A549 (cell line): ENCODE results near the gene CRACDL.

ENCODE experiments used
- CHD4 ChIP-seq: fragments of 200-600 bp; sonication (generic); IDR thresholded peaks from 2 replicates; pipeline ENCODE4 v1.6.1; 2016; ENCODE audit warnings: antibody characterized with exemption, mild to moderate bottlenecking, borderline replicate concordance
- CTCF ChIP-seq: fragments of >200 bp; sonication (Bioruptor Twin); formaldehyde crosslinking; IDR thresholded peaks from 3 replicates; pipeline ENCODE4 v1.5.1; 2016
- EHMT2 ChIP-seq: fragments of 200-600 bp; sonication (generic); IDR thresholded peaks from 2 replicates; pipeline ENCODE4 v1.6.1; 2016; ENCODE audit warnings: antibody characterized with exemption, low read depth, mild to moderate bottlenecking, moderate library complexity
- ELK1 ChIP-seq: fragments of 150-350 bp; IDR thresholded peaks from 2 replicates; pipeline ENCODE4 v1.6.1; 2014; ENCODE audit warnings: low read depth, mild to moderate bottlenecking, low read length
- EP300 ChIP-seq, 2 experiments: fragments of >200 bp; sonication (Bioruptor Twin); formaldehyde crosslinking; IDR thresholded peaks; 2 replicates in 1 of 2; 3 replicates in 1 of 2; pipeline ENCODE4 v1.6.1; 2016 to 2017
- FOSL2 ChIP-seq, 2 experiments: fragments of 450-650 bp in 1 of 2; fragments of >200 bp in 1 of 2; sonication (Bioruptor Twin) in 1 of 2; formaldehyde crosslinking; IDR thresholded peaks; 2 replicates each; pipeline versions ENCODE4 v1.5.0 to v1.6.1; 2016 to 2020; ENCODE audit warnings: mild to moderate bottlenecking in 1 of 2, moderate library complexity in 1 of 2
- JUN ChIP-seq, 2 experiments: fragments of >200 bp; sonication (Bioruptor Twin); formaldehyde crosslinking; IDR thresholded peaks; 2 replicates in 1 of 2; 3 replicates in 1 of 2; pipeline ENCODE4 v1.6.1; 2016 to 2017
- POLR2A ChIP-seq: IDR thresholded peaks from 2 replicates; pipeline ENCODE4 v1.6.1; 2012; ENCODE audit warnings: mild to moderate bottlenecking, low read length
- POLR2AphosphoS2 ChIP-seq: conservative IDR thresholded peaks from 2 replicates; pipeline ENCODE4 v1.6.1; 2012; ENCODE audit warnings: low read length, improper control_type of control experiment, inconsistent platforms
- RAD21 ChIP-seq, 2 experiments: fragments of >200 bp in 1 of 2; sonication (Bioruptor Twin) in 1 of 2; formaldehyde crosslinking in 1 of 2; IDR thresholded peaks in 1 of 2; conservative IDR thresholded peaks in 1 of 2; 2 replicates in 1 of 2; 3 replicates in 1 of 2; pipeline ENCODE4 v1.6.1; 2012 to 2018; ENCODE audit warnings: inconsistent platforms in 1 of 2
- REST ChIP-seq: fragments of 200-600 bp; sonication (generic); IDR thresholded peaks from 2 replicates; pipeline ENCODE4 v1.6.1; 2016; ENCODE audit warnings: antibody characterized with exemption, mild to moderate bottlenecking, moderate library complexity
- RFX5 ChIP-seq: fragments of 450-650 bp; IDR thresholded peaks from 2 replicates; pipeline ENCODE4 v1.7.1; 2014; ENCODE audit warnings: antibody characterized with exemption, mild to moderate bottlenecking, moderate library complexity
- SREBF2 ChIP-seq: fragments of 450-650 bp; IDR thresholded peaks from 2 replicates; pipeline ENCODE4 v1.6.1; 2014; ENCODE audit warnings: mild to moderate bottlenecking, moderate library complexity
- TF ChIP-seq, protein P1 (sequence below): fragments of 450-650 bp; IDR thresholded peaks from 2 replicates; pipeline ENCODE4 v1.6.1; 2014; ENCODE audit warnings: antibody characterized with exemption

DNA sequence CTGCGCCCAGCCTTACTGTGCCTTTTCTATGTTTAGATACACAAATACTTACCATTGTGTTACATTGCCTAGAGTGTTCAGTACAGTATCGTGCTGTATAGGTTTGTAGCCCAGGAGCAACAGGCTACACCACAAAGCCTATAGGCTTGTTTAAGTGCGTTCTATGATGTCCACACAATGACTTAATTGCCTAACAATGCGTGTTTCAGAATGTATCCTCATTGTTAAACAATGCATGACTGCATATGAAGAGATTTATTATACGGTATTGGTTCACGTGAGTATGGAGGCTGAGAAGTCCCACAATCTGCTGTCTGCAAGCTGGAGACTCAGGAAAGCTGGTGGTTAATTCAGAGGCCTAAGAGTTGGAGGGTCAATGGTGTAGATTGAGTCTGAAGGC, 158.9 kb downstream of the CRACDL start:
- TF ChIP-seq RAD21 (conservative IDR thresholded peaks at IDR 0.05 in 1 of 2, IDR thresholded peaks at IDR 0.05 in 1 of 2) (no peak), SREBF2 (no peak), CTCF (no peak), POLR2A (no peak), REST (no peak), RFX5 (no peak), FOSL2 (IDR thresholded peaks at IDR 0.05) (no peak), FOSL2 (CRISPR knock-in tag; IDR thresholded peaks at IDR 0.05) (no peak), EP300 (IDR thresholded peaks at IDR 0.05) (no peak), EHMT2 (no peak), POLR2AphosphoS2 (no peak), JUN (IDR thresholded peaks at IDR 0.05) (no peak), ELK1 (no peak), CHD4 (no peak)
- TF ChIP-seq, protein P1, sequence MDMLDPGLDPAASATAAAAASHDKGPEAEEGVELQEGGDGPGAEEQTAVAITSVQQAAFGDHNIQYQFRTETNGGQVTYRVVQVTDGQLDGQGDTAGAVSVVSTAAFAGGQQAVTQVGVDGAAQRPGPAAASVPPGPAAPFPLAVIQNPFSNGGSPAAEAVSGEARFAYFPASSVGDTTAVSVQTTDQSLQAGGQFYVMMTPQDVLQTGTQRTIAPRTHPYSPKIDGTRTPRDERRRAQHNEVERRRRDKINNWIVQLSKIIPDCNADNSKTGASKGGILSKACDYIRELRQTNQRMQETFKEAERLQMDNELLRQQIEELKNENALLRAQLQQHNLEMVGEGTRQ, result no peak
